Activated CD4-positive, CD25-positive, alpha-beta regulatory T cell treated with anti-CD3 and anti-CD28 coated beads, Interleukin-2, amount 50 U/mL, for 16 hours (primary cell): Measurements from ENCODE around the gene IGF2BP2.

Experiments
- DNase-seq: peaks from one replicate; pipeline ENCODE4 v3.0.0-alpha.2; 2020; ENCODE audit warnings: low read depth, low spot score

IGF2BP2 gene

DNA sequence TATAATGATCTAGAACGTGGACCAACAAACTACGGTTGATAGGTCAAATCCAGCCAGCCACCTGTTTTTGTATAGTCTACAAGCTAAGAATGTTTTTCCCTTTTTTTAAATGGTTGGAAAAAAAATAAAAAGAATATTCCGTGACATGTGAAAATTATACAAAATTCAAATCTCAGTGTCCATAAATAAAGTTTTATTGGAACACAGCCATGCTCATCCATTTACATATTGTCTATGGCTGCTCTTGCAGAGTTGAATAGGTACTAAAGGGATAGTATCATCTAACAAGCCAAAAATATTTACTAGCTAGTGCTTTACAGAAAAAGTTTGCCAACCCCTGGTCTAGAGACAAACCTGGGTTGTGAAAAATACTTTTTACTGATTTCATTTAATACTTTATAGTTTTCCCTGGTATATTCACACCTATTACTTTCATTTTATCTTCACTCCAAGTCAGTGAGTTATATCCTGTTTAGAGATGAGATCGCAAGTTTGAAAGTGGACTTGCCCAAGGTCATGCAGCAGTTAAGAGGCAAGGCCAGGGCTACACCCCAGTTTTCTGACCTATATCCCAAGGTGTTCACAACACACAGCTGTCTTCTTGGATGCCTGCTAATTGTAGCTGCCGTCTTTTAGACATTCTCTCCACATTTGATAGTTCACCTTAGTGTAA, 58.4 kb downstream of the IGF2BP2 start:
- DNase-seq = no peak

DNA sequence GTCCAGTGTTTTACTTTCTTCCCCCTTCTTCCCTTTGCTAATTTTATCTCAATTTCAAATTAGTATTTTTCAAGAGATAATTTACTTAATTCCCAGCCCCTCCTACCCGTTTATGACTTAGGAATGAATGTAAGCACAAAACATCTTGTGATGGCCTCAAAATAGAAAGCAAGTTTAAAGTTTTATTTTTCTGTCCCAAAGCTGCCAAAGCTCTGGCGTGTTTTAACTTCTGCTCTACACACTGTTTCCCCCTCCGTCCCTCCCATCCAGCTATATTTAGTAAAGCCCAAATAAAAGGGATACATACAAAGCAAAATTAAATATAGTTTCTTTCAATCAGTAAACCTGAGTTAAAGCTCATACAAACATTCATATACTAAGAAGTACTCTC, 59.9 kb downstream of the IGF2BP2 start:
- DNase-seq = no peak

DNA sequence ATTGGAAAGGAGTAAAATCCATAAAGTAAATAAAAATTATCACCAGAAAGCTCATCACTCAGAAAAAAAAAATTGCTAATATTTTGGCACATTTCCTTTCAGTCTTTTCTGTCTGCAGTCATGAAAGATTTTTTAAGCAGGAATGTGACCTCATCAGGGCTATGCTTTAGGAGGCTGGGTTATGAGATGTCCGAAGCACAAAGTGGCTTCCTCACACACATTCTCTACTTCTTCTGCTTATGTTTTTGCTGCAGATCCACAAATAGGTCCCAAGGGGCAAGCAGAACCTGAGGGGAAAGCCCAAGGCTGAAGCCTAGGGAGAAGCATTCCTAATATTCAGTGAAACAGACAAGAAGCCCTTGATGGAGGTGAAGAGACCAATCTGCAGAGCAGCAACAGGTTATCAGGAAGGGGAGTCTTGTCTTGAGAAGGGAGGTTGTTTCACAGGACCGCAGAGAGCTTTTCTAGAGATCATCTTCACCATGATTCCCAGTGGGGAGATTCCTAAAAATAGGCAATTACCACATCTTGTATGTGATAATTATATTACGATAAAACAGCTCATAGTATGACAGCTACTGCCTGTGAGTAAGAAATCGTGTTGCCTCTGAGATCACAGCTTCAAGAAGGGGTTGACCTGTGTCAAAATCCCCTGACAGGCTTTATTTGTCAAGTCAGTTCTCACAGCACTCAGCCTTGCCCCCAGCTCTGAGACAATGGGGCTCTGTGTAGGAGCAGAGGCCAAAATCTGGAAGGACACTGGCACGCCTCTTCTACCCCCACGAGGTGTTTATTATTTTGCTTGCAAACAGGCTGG, 60.5 kb downstream of the IGF2BP2 start:
- no peak for DNase-seq

DNA sequence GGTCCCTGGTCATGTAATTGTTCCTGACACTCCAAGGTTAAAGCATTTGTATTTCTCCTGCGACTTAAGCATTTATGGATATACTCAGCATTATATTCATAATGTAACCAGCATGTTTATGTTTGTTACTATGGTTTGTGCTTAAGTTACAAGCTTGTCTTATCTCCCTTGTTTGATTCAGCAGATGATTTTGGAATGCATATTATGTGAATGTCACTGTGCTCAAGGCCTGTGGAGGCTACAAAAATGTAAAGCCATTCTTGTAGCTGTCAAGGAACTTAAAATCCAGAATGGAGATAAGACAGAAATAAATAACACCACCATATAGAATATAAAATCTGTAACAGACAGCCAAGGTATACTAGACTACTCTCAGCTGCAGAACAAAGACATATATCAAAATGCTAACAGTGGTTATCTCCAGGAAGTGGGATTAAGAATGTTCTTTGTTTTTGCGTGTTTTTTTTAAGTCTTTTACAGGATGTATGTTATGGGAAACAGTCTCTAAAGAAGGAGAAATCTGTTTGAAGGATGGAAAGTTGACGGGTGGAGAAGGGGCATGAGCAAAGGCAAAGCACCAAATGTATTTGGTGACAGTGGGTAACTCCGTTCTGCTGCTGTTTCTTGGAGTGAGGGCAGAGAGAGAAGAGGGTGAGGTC, 61.4 kb downstream of the IGF2BP2 start:
- no peak for DNase-seq

- no peak for DNase-seq
Measured at GRCh38 chr3:185760550-185760949, 64.3 kb downstream of the IGF2BP2 start.

DNA sequence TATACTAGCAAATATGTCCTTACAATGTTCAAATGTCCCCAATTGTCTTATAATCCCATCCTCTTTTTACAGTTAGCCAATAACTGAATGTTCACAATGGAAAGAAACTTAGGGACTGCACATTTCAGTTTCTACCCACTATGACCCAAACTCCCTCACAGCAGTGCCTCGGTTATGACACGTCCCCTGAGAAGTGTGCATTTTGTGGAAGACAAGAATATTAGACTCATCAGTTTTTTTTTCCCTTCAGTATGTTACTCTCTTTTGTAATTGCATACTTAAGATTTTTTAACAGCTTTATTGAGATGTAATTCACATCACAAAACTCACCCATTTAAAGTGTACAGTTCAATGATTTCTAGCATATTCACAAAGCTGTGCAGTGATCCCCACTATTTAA, 64.8 kb downstream of the IGF2BP2 start:
- no peak for DNase-seq

DNA sequence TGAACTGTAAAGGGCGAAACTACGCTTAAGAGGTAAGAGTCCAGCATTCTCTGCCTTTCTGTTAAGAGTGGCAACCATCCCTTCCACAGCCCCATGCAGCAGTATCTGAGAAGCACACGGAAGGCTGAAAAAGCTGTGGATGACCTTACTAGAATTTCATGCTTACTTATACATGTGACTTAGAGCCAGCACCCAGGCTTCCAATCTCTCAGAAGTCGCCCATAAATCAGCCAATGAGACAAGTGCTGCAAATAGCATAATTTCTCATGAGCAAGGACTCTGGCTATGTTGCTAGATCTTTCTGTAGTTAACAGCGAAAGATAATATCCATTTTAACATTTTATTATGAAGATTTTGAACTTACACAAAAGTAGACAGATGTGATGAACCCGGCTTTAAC, 65.3 kb downstream of the IGF2BP2 start:
- no peak for DNase-seq

- DNase-seq = no peak
Measured at GRCh38 chr3:185758912-185759311, 65.9 kb downstream of the IGF2BP2 start.

- DNase-seq = no peak
Measured at GRCh38 chr3:185757176-185757575, 67.7 kb downstream of the IGF2BP2 start.

DNA sequence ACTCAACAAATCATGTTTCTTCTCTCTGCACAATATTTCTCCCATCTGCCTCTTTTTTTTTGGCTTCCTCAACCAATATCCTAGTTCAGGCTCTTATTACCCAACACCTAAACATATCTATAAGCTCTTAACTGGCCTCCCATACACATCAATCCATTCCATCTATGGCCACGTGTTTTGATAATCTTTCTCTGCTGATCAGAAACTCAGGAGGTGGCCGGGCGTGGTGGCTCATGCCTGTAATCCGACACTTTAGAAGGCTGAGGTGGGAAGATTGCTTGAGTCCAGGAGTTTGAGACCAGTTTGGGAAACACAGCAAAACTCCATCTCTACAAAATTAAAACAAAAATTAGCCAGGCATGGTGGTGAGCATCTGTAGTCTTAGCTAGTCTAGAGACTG, 68.4 kb downstream of the IGF2BP2 start:
- DNase-seq = no peak

GRCh38 chr3:185754920-185755319, 69.9 kb downstream of the IGF2BP2 start:
- DNase-seq = no peak

DNA sequence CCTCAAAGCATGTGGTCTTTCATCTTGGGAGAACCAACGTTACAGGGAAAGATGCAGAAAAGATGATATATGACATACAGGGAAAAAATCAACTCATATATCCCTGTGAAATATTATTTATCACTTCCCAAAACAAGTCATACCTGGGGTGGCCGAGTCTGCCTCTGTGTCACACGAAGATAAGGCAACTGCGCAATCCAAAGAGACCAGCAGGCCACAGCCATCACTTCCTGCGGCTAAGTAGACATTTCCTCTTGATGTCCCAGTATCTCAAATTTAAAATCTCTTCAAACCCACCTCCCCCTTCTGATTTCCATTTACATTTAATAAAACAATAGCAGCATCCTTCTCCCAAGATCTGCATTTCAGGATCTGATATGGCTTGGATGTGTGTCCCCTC, 71.5 kb downstream of the IGF2BP2 start:
- DNase-seq = no peak

DNA sequence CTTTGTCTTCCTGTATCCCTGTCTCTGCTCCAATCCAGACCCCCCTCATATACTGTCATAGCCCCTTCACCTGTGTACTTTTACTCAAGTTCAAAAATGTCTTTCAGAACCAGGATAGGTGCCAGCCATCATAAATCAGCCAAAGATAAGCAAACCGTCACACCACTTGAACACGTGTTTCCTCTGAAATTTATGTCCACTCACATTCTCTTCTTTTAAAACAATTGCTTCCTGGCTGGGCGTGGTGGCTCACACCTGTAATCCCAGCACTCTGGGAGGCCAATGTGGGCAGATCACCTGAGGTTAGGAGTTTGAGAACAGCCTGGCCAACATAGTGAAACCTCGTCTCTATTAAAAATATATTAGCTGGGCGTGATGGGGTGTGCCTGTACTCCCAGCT, 74.1 kb downstream of the IGF2BP2 start:
- no peak for DNase-seq

GRCh38 chr3:185750015-185750414, 74.8 kb downstream of the IGF2BP2 start:
- no peak for DNase-seq

DNA sequence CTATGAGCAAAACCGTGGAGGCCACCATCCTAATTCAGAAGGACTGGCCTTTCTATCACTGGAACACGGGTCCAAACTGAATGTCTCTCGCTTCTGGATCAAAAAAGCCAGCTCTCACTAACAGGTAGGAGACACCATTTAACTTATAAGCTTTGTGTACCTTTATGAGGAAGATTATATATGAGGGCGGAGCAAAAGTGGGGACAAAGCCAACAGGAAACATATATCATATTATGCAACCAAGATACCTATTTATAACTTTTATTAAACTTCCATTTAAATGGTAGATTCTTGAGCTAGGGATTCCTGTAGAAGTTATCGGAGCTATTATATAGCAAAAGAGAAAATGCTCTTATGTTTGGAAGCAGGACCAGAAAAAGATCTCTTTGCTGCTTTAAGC, 78.4 kb downstream of the IGF2BP2 start:
- no peak for DNase-seq

GRCh38 chr3:185744997-185745843, 79.6 kb downstream of the IGF2BP2 start:
- DNase-seq = no peak

DNA sequence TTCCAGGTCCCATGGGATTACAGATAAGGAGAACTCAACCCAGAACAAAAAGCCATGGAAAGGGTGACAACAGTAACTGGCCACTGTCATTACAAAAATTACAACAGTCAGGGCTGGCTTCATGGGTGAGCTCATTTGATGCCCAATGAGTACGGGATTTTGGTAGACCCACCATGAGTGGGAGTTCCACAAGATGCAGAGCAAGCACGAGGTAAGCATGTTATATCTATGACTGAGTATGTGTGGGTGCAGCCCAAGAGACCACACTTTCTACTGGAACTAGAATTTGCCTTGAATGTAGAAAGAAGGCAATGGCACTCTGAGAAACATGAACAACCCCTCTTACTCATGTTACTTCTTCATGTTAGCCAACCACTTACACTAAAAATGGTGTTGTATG, 83.3 kb downstream of the IGF2BP2 start:
- DNase-seq = no peak

DNA sequence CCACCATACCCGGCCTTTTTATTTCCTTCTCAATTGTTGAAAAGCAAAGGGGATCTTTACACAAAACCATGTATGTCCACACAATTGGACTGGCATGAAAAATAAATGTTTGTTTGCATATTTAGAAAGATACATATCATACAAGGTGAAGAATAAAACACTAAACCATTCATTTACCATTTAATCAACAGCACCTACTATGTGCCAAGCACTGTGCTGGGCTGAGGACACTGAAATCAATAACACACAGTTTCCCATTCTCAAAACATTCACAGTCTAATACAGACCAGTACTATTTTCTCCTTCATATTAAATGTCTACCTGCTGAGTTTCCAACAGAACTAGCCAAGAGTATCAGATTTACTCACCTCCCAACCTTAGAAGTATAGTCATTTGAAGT, 84.7 kb downstream of the IGF2BP2 start:
- no peak for DNase-seq

- DNase-seq = no peak
Measured at GRCh38 chr3:185739264-185739701, 85.6 kb downstream of the IGF2BP2 start.

GRCh38 chr3:185737740-185738680, 86.8 kb downstream of the IGF2BP2 start:
- DNase-seq = no peak

GRCh38 chr3:185737020-185737419, 87.8 kb downstream of the IGF2BP2 start:
- DNase-seq = no peak
